Testis (tissue), 3 donors: ENCODE data around the gene SMARCA1. TPM values are rescaled to one million over a fixed set of nuclear protein-coding genes. Genes with fewer than 3 reads are reported as not detected.

Experiments used
- DNase-seq: peaks from one replicate; pipeline ENCODE4 v3.0.0-alpha.2; 2019
- H3K27ac ChIP-seq, 2 donors: fragments of 200-600 bp; sonication (generic); one replicate each; pipeline ENCODE4 v1.5.1; 2019
- H3K27me3 ChIP-seq: fragments of 200-600 bp; sonication (generic); one replicate; pipeline ENCODE4 v1.5.1; 2019
- H3K36me3 ChIP-seq: fragments of 200-600 bp; sonication (generic); one replicate; pipeline ENCODE4 v1.5.1; 2017; ENCODE audit warnings: low read depth; ENCODE audit errors: missing control alignments
- H3K4me1 ChIP-seq: fragments of 200-600 bp; sonication (generic); one replicate; pipeline ENCODE4 v1.5.1; 2019
- H3K4me3 ChIP-seq, 2 donors: fragments of 200-600 bp; sonication (generic); one replicate each; pipeline ENCODE4 v1.5.1; 2017 to 2019
- H3K9me3 ChIP-seq: fragments of 200-600 bp; sonication (generic); one replicate; pipeline ENCODE4 v1.5.1; 2017
- POLR2A ChIP-seq: fragments of 450-650 bp; IDR thresholded peaks from one replicate; pipeline ENCODE4 v1.6.1; 2017; ENCODE audit warnings: antibody characterized with exemption, mild to moderate bottlenecking, moderate library complexity
- WGBS, 2 donors: methylation state at CpG; one replicate each; pipeline ENCODE4 v1.1.5; 2018; 5-methylcytosine and 5-hydroxymethylcytosine counted together
- intact Hi-C: fragments of 100-400 bp; cut with DNase I; formaldehyde crosslinking; loops from one replicate; pipeline ENCODE4 v1.15.1; 2023; ENCODE audit warnings: low total_unique reads
- polyA plus RNA-seq: library from polyadenylated mRNA; stranded (reverse); fragments of 350-450 nt; fragmentation: Illumina TruSeq; extraction: RNeasy Lipid Tissue Mini Kit (QIAGEN cat#74804); gene quantifications from one replicate; pipeline ENCODE4 v1.2.3, GENCODE V29; 2014; ENCODE audit warnings: low read depth, low replicate concordance; ENCODE audit not compliant: insufficient read depth
- total RNA-seq, 2 donors: library from RNA; depleted of rRNA; stranded (reverse); fragments of >200 nt; gene quantifications; one replicate each; pipeline ENCODE4 v1.2.3, GENCODE V29; 2016
- TF ChIP-seq, protein P1 (sequence below), 3 experiments: fragments of 450-650 bp in 2 of 3; fragments of 200-600 bp in 1 of 3; sonication (generic) in 1 of 3; IDR thresholded peaks; one replicate each; pipeline ENCODE4 v1.5.1; 2016 to 2019; ENCODE audit warnings: antibody characterized with exemption in 3 of 3, mild to moderate bottlenecking in 2 of 3, moderate library complexity in 1 of 3

The SMARCA1 gene
- total and polyA plus RNA-seq, 3 donors from 2014 or later: 79.2 to 208 (median 190) TPM

DNA sequence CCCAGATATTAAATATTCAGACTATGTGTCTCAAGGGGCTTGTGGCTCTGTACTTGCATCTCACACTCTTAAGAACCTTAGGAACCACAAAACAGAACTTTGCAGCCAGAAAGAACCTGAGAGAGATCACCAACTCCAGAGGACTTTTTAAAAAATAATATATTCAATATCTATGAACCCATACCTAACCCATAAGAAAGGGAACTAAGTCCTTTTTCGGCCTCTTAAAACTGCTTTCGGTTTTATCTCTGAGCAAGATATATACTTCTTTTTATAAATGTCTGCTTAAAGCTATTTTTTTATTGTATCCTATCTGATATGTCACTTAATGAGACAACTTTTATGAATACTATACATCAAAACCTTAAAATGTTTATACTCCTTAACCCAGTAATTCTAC, 10.9 kb downstream of the SMARCA1 start:
- TF ChIP-seq POLR2A: no peak
- TF ChIP-seq, protein P1, sequence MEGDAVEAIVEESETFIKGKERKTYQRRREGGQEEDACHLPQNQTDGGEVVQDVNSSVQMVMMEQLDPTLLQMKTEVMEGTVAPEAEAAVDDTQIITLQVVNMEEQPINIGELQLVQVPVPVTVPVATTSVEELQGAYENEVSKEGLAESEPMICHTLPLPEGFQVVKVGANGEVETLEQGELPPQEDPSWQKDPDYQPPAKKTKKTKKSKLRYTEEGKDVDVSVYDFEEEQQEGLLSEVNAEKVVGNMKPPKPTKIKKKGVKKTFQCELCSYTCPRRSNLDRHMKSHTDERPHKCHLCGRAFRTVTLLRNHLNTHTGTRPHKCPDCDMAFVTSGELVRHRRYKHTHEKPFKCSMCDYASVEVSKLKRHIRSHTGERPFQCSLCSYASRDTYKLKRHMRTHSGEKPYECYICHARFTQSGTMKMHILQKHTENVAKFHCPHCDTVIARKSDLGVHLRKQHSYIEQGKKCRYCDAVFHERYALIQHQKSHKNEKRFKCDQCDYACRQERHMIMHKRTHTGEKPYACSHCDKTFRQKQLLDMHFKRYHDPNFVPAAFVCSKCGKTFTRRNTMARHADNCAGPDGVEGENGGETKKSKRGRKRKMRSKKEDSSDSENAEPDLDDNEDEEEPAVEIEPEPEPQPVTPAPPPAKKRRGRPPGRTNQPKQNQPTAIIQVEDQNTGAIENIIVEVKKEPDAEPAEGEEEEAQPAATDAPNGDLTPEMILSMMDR (IDR thresholded peaks at IDR 0.05): no peak
- no peaks in the 10 kb centered on the region for H3K9me3 ChIP-seq
- no peak for DNase-seq
- intact Hi-C loops: no loop called here
- WGBS, 2 donors: 75 to 80% methylated on average over 2 of the region's 2 CpGs
- no peaks in the 10 kb centered on the region for H3K27me3 ChIP-seq
- H3K36me3 ChIP-seq: no peaks in the 10 kb centered on the region
- no peak overlapping the region for H3K4me3 ChIP-seq
- peak overlapping the region in 1 of 2 donors; percentile 2 for H3K27ac ChIP-seq
- H3K4me1 ChIP-seq: no peaks in the 10 kb centered on the region

DNA sequence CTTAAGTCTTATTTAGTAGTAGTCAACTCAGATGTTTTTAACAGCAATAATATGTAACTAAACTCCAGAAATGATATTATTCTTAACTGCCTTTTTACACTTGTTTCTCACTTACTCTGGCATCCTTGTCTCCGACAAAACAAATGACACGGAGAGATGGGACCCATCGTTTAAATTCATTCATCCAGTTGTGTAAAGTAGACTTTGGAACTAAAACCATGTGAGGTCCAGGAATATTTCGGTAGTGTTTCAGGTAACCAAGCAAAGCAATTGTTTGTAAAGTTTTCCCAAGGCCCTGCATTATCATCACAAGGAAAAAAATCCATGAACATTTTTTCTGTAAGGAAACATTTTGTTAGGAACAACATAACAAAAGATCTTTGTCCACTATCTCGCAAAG, 11.6 kb downstream of the SMARCA1 start:
- DNase-seq: no peak
- H3K4me1 ChIP-seq: no peaks in the 10 kb centered on the region
- no peaks in the 10 kb centered on the region for H3K27me3 ChIP-seq
- intact Hi-C loops: no loop called here
- no peak overlapping the region for H3K27ac ChIP-seq
- 67 to 73% methylated on average over 5 of the region's 5 CpGs for WGBS, 2 donors
- no peaks in the 10 kb centered on the region for H3K9me3 ChIP-seq
- H3K36me3 ChIP-seq: no peaks in the 10 kb centered on the region
- no peak overlapping the region for H3K4me3 ChIP-seq
- TF ChIP-seq, protein P1 (IDR thresholded peaks at IDR 0.05): no peak
- TF ChIP-seq POLR2A: no peak

DNA sequence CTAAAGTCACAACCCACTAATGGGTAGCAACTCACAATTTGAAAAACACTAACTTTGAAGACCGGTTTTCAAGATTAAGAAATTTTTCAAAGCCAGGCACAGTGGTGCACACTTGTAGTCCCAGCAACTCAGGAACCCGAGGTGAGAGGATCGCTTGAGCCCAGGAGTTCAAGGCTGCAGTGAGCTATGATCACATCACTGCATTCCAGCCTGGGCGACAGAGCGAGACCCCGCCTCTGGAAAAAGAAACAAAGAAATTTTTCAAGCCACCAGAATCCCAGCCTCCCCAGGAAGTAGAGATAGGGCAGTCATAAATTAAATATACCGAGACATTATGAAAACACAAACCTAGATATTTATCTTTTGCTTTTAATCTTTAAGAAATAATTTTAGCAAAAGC, 13.0 kb downstream of the SMARCA1 start:
- DNase-seq: peak; percentile 66
- no peaks in the 10 kb centered on the region for H3K9me3 ChIP-seq
- no peaks in the 10 kb centered on the region for H3K4me1 ChIP-seq
- intact Hi-C loops: no loop called here
- no peaks in the 10 kb centered on the region for H3K36me3 ChIP-seq
- TF ChIP-seq, protein P1 (IDR thresholded peaks at IDR 0.05): no peak
- TF ChIP-seq POLR2A: no peak
- 46 to 65% methylated on average over 7 of the region's 7 CpGs for WGBS, 2 donors
- no peaks in the 10 kb centered on the region for H3K27me3 ChIP-seq
- no peak overlapping the region for H3K4me3 ChIP-seq
- no peak overlapping the region for H3K27ac ChIP-seq

DNA sequence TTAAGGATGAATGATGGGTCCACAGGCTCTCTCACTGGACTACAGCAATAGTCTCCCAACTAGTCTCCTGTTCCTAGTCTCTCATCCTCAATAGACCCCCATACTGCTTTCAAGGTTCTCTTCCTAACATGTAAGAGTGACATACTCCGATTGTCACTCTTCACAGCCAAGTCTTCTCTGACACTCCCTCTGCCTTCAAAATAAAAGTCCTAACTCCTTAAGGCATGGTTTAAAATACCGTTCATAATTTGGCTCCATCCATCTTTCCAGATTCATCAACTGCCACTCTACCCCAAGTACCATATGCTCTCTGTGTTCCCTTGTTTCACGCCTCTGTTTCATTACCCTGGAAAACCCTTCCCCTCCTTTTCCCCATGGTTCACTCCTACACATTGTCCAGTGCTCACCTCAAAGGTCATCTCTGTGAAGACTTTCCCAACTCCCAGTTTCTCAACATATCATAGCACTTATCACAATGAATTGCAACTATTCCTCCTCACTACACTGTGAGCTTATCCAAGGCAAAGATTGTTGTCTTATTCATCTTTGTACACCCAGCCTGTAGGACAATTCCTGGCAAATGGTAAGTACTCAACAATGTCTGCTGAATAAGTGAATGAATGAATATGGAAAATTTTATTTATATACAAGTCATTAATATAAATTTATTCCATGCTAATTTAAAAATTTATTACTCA, 26.0 kb downstream of the SMARCA1 start:
- no peak for TF ChIP-seq POLR2A
- TF ChIP-seq, protein P1 (IDR thresholded peaks at IDR 0.05): no peak
- Histone ChIP-seq H3K4me3 (no peak overlapping the region), H3K36me3 (no peaks in the 10 kb centered on the region), H3K9me3 (no peaks in the 10 kb centered on the region), H3K4me1 (no peaks in the 10 kb centered on the region), H3K27me3 (no peaks in the 10 kb centered on the region), H3K27ac (no peak overlapping the region)
- 68 to 72% methylated on average over 2 to 3 of the region's 3 CpGs for WGBS, 2 donors
- intact Hi-C loops: no loop called here
- DNase-seq: no peak

DNA sequence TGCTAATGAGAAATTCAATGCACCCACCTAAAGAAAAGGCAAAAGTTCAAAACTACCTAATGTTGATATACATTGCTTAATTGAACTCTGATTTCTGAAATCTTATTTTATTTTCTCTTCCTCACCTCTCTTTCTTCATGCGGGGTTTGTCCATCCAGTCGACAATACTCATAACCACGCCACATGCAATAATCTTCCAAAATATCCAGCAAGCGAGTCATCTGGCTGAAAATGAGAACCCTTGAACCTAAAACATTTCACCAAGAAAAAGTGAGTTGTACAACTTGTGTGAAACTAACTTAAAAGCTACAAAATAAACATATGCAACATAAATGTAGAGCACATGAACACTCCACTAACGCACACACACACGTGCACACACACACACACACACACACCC, 26.7 kb downstream of the SMARCA1 start:
- Histone ChIP-seq H3K9me3 (no peaks in the 10 kb centered on the region), H3K27ac (no peak overlapping the region), H3K27me3 (no peaks in the 10 kb centered on the region), H3K36me3 (no peaks in the 10 kb centered on the region), H3K4me3 (no peak overlapping the region), H3K4me1 (no peaks in the 10 kb centered on the region)
- DNase-seq: no peak
- intact Hi-C loops: no loop called here
- 92 to 95% methylated on average over 6 of the region's 6 CpGs for WGBS, 2 donors
- TF ChIP-seq POLR2A: no peak
- TF ChIP-seq, protein P1 (IDR thresholded peaks at IDR 0.05): no peak
